GM21526 (cell line): ENCODE data around the gene ZNF506.
"Not testable (repeated sequence)": the region's sequence is repeated elsewhere in the genome, so short reads cannot be mapped to it uniquely, and the experiment has no call there.

Experiments
- ATAC-seq: cut with Tn5 transposase; IDR thresholded peaks from one replicate; pipeline ENCODE4 v1.9.1; 2021; ENCODE audit warnings: moderate library complexity; ENCODE audit not compliant: unreplicated experiment, low FRiP score

ZNF506 gene

GRCh38 chr19:19782783-19783182 is 38.8 kb downstream of the ZNF506 start:
- ATAC-seq, result no peak

DNA sequence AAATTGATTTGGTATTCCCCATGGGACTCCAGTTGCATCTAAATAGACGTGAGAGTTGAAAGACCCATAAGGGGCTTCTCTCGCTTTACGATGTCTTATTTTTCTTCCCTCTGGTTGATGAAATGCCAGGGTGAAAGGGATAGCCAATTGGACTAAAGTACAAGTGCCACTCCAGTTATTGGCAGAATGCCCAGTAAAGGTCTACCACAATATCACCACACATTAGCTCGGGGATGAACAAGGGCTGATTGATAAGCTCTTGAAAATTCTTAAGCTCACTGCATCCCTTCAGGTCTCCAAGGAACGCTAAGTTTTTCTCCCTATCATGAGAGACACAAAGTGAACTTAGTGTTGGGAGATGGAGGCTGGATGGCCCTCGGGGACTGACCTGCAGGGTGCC is 39.8 kb downstream of the ZNF506 start:
- not testable (repeated sequence) for ATAC-seq

DNA sequence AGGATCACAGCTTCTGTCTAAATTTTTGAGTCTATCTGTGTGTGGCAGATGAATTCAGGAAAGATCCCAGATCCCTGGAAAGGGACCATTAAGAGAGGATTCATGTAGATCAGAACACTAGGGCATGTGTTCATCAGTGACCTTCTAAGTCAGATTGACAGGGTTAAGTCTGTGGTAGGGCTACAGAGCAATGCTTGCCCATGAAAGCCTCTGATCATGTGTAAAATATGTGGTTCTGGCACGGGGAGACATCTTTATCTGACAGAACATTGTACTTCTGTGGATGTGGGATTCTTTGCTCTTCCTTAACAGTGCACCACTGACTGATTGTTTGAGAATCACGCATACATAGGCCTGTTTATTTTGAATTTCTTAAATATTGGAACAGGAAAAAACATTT is 42.9 kb downstream of the ZNF506 start:
- ATAC-seq, result no peak

- ATAC-seq, result no peak
These were observed 43.9 kb downstream of the ZNF506 start for GRCh38 chr19:19777692-19778091.

GRCh38 chr19:19776206-19777008 is 45.1 kb downstream of the ZNF506 start:
- peak; percentile 98 for ATAC-seq

GRCh38 chr19:19775891-19776205 is 45.7 kb downstream of the ZNF506 start:
- ATAC-seq, result peak; percentile 4

DNA sequence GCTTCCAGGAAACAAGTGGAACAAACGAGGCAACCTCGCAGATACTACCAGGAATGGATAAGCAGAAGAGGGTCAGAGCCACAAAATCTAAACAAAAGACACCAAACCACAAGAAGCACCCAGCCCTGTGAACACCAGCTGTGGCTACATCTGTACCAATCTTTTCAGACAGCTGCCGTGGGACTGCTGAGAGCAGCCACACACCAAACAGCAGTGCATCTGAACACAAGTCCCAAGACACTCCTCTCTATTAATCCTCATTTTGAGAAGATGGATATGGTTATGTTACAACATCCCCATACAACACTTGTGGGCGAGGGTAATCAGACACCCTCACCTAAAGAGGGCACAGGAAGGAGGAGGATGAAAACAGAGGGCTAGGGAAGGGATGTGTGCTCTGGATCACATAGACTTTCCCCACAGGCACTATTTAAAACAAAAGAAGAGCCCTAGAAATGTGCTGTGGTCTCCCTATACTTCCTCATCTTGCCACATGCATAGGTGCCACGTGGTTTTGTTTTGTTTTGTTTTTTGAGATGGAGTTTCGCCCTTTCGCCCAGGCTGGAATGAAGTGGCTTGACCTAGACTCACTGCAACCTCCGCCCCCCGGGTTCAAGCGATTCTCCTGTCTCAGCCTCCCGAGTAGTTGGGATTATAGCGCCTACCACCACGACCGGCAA is 47.1 kb downstream of the ZNF506 start:
- no peak for ATAC-seq

GRCh38 chr19:19771963-19772362 is 49.6 kb downstream of the ZNF506 start:
- ATAC-seq, result not testable (repeated sequence)

DNA sequence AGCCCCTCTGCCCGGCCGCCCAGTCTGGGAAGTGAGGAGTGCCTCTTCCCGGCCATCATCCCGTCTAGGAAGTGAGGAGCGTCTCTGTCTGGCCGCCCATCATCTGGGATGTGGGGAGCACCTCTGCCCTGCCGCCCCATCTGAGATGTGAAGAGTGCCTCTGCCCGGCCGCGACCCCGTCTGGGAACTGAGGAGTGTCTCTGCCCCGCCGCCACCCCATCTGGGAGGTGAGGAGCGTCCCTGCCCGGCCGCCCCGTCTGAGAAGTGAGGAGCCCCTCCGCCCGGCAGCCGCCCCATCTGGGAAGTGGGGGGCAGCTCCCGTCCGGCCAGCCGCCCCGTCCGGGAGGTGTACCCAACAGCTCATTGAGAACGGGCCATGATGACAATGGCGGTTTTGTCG is 51.6 kb downstream of the ZNF506 start:
- ATAC-seq, result not testable (repeated sequence)

- ATAC-seq, result no peak
These were observed 63.4 kb downstream of the ZNF506 start for GRCh38 chr19:19758164-19758563.

DNA sequence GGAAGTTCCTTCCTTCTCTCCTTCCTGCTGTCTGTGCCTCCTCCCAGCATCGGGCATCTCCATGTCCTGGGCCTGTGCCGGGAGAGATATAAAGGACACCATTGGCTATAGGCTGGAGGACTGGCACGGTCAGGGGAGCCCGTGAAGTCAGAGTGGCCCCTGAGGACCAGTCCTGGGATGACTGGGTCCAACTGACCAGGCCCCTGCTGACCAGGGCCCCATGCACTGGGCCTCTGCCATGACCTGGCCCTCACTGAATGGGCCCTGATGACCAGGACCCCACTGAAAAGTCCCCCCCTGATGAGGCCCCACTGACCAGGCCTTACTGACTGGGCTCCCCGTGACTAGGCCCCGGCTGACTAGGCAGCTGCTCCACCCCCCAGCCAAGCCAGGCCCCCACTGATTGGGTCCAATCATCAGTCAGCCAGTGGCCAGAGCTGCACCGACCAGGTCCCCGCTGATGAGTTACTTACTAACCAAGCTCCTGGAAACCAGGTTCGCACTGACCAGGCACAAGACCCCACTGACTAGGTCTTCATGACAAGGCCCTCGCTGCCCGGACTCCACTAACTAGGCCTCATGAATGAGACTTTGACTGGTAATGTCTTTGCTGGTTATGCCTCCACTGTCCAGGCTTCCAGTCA is 68.7 kb downstream of the ZNF506 start:
- ATAC-seq, result no peak

DNA sequence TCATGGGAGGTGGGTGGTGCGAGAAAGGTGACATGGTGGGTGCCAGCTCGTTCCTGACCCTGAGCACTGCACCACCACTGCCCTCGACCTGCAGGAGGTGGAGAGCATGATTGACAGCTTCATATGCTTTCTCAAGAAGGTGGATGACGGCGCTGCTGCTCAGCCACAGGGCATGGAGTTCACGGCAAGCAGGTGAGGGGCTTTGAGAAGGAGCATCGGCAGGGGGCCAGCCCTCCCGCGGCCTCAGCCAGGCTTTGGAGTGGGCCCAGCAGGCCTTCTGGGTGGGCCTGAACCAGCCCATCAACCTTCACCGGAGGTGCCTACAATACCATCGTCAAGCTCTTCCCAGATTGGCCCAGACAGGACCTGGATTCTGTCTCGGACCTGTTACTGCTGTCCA is 69.7 kb downstream of the ZNF506 start:
- no peak for ATAC-seq

DNA sequence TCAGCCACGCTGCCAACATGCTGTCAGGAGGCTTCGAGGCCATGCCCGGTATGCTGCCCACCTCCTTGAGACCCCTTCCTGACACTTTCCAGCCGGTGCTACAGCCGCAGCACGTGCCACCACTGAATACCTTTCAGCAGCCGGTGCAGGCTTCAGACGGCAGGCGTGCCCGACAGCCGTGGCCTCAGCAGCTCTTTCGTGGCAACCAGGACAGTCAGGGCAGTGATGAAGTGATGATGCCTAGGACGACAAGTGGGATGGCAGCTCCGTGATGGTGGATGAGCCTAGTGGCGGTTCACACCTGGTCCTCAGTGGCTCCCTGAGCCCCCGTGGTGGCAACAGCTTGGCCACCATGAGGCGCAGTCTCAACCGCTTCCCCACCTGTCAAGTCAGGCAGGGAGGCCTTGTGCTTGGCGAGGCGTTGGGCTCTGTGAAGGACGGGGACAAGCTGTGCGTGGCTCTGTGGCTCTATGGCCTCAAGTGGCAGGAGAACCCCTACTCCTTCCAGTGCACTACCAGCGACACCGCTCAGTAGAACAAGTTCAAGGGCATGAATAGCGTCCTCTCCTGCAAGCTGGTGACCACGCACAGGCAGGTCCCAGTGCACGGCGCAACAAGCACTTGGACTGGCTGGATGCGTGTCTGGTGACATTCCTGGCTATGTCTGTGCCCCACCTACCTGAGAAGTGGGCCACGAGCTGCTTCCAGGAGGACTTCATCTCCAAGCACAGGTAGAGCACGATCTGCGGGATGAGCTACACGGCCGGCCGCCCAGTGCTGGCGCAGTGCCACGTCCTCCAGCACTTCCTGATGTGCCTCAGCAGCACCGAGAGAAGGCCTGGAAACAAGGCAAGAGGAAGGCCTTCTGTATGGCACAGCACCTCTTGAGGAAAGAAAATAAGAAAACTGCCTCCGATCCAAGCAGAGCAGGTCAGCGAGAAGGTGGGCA is 70.4 kb downstream of the ZNF506 start:
- no peak for ATAC-seq

GRCh38 chr19:19749908-19750841 is 71.4 kb downstream of the ZNF506 start:
- ATAC-seq, result no peak

DNA sequence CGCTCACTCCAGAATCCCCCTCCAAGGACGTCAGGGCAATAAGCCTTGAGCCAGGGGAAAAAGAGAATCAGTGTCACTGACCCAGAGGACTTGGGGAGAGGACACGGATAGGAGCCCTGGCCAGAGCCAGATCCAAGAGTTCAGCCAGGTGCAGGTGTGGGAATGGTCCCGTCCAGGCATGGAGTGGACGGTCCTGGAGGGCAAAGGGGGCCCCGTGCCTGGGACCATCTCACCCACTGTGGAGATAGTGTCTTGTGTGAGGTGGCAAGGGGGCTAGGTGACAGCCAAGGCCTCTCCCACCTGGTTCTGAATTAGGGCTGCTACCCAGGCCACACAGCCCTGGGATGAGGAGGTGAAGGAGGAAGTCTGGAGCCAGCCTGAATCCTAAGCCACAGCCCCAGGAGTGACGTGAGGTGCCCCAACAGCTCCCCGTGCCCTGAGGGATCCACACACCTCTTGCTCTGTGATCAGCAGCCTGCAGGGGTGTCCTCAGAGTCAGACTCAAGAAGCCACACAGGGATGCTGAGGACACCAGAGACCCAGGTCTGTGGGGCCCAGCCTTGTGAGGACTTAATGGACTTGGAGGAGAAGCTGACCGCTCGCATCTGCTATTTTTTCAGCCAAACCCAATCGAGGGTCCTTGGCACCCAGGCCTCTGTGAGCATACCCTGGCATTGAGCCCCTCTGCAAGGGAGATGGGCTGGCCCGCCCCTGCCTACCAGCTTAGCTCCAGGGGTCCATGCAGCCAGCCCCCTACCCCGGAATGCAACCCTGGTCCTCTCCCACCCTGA is 72.2 kb downstream of the ZNF506 start:
- no peak for ATAC-seq

DNA sequence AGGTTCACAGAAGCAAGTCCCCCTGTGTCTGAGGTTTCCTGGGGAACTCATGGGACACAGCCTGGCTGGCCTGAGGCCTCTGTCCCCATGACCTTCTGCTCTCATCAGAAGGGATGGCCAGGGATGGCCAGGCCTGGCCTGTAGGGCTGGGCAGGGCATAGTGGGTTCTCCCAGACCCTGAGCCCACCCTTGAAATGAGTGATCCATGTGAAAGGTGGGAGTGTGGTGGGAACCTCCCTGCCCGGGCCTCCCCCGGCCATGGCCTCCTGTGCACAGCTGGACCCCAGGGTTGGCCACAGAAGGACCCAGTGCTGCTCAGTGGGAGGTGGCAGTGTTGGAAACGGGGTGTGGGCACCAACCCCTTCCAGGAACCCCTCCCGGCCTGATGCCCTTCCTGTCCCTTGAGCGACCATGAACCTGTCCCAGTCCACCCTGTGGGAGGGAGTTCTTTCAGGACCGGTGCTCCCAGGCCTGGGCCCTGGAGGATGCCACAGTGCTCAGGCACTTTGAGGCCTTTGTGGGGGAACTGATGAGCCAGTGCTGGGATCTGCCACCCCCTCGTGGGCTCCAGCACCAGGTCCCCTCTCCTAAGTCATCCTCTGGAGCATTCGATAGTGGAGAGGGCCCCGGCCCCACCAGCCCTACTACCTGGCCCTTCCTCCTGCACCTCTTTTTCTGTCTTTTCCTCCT is 73.2 kb downstream of the ZNF506 start:
- ATAC-seq, result no peak

DNA sequence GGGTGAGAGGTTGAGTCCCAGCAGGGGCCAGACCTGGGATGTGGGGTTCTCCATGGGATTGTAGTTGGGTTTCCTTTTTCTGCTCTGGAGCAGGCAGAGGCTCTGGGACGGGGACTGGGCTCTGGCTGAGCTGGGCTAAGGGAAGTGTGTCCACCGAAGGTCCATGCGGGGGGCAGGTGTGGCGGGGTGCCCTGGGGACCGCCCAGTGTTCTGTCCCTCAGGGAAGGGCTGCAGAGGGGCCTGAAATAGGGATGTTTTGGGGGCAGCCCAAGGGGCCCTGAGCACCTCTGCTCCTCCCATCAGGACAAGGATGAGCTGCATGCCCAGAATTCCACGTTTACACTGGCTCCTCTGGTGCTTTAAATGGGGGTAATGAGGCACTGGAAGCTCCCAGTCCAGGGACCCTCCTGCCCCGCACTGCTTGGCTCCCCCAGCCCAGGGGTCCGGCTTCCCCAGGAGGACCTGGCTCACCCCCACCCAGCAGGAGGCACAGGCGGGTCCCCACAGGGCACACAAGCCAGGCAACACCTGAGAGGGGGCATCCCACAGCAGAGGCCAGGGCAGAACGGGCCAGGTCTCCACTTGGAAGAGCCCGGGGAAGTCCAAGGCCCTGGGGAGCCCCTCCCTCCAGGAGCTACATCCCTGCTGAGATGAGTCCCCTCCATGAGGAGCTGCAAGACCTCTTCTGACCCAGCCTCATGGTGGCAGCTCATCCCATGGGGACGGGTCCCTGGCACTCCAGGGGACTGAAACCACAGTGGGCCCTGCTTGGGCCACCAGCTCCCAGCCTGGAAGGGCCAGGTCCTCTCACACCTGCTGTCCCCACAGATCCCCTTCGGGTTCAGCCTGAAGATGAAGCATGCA is 74.0 kb downstream of the ZNF506 start:
- ATAC-seq, result no peak
